HEK293 (cell line): ENCODE measurements around the gene NHLRC2.

ENCODE experiments used
- CTCF ChIA-PET: fragments of 350-600 bp; formaldehyde crosslinking; extraction: SDS; loops from one replicate; lab custom pipeline; 2021; ENCODE audit warnings: antibody characterized with exemption; lab: Yijun Ruan, JAX
- POLR2A ChIA-PET: fragments of 300-600 bp; formaldehyde crosslinking; extraction: SDS; loops from one replicate; lab custom pipeline; 2020; ENCODE audit warnings: antibody characterized with exemption, inconsistent platforms; lab: Yijun Ruan, JAX
- H3K27ac ChIP-seq: fragments of 200-500 bp; sonication (Bioruptor generic); 2 replicates; pipeline ENCODE4 v1.5.1; 2014; ENCODE audit warnings: low read depth, low read length, control low read depth, inconsistent platforms; ENCODE audit errors: extremely low read depth
- H3K36me3 ChIP-seq, 2 experiments: fragments of 200-500 bp in 1 of 2; sonication (Bioruptor generic) in 1 of 2; 1 replicate in 1 of 2; 2 replicates in 1 of 2; pipeline ENCODE4 v1.5.1; 2014 to 2017; ENCODE audit warnings: inconsistent platforms in 2 of 2, low read length in 2 of 2; ENCODE audit not compliant: control insufficient read depth in 2 of 2, insufficient read depth in 1 of 2
- H3K4me1 ChIP-seq: fragments of 200-500 bp; sonication (Bioruptor generic); 2 replicates; pipeline ENCODE4 v1.5.1; 2014; ENCODE audit warnings: mild to moderate bottlenecking, low read length, inconsistent platforms; ENCODE audit not compliant: control insufficient read depth, insufficient read depth
- H3K4me3 ChIP-seq: 2 replicates; pipeline ENCODE4 v1.5.1; 2011; ENCODE audit warnings: low read depth, mild to moderate bottlenecking, control low read depth, low read length, moderate library complexity
- H3K9me3 ChIP-seq: fragments of 200-500 bp; sonication (Bioruptor generic); 2 replicates; pipeline ENCODE4 v1.5.1; 2014; ENCODE audit warnings: low read depth, low read length, inconsistent platforms; ENCODE audit not compliant: control insufficient read depth, insufficient read depth
- HOXC10 ChIP-seq: sonication (generic); formaldehyde crosslinking; IDR thresholded peaks from 2 replicates; pipeline ENCODE4 v1.8.1; 2023; ENCODE audit warnings: mild to moderate bottlenecking, missing genetic modification reagents
- SETDB1 ChIP-seq: IDR thresholded peaks from one replicate; pipeline ENCODE4 v1.6.1; 2017; ENCODE audit warnings: mild to moderate bottlenecking, low read length, moderate library complexity, mixed read lengths; ENCODE audit not compliant: insufficient read length
- YY1 ChIP-seq: fragments of 450-650 bp; formaldehyde crosslinking; IDR thresholded peaks from 2 replicates; pipeline ENCODE4 v1.5.1; 2018; ENCODE audit warnings: missing biosample characterization, missing genetic modification characterization
- ZNF146 ChIP-seq: fragments of 450-650 bp; formaldehyde crosslinking; IDR thresholded peaks from 2 replicates; pipeline ENCODE4 v1.5.1; 2016; ENCODE audit warnings: missing biosample characterization, missing genetic modification characterization
- ZNF155 ChIP-seq: fragments of 450-650 bp; formaldehyde crosslinking; IDR thresholded peaks from 2 replicates; pipeline ENCODE4 v1.5.1; 2016; ENCODE audit warnings: missing biosample characterization, missing genetic modification characterization
- ZNF169 ChIP-seq: fragments of 450-650 bp; formaldehyde crosslinking; IDR thresholded peaks from 2 replicates; pipeline ENCODE4 v1.5.1; 2016; ENCODE audit warnings: missing biosample characterization, missing genetic modification characterization
- ZNF19 ChIP-seq: fragments of 450-650 bp; formaldehyde crosslinking; IDR thresholded peaks from 2 replicates; pipeline ENCODE4; 2016; ENCODE audit warnings: missing biosample characterization, missing genetic modification characterization, low read depth
- ZNF335 ChIP-seq: fragments of 450-650 bp; formaldehyde crosslinking; conservative IDR thresholded peaks from 2 replicates; pipeline ENCODE4 v1.5.1; 2016; ENCODE audit warnings: missing biosample characterization, missing genetic modification characterization
- ZNF544 ChIP-seq: fragments of 450-650 bp; formaldehyde crosslinking; IDR thresholded peaks from 2 replicates; pipeline ENCODE4 v1.5.0; 2017; ENCODE audit warnings: missing biosample characterization, missing genetic modification characterization
- ZNF561 ChIP-seq: fragments of 450-650 bp; IDR thresholded peaks from 2 replicates; pipeline ENCODE4 v1.5.1; 2018; ENCODE audit warnings: missing biosample characterization, missing genetic modification characterization, borderline replicate concordance
- ZNF629 ChIP-seq: fragments of 450-650 bp; formaldehyde crosslinking; IDR thresholded peaks from 2 replicates; pipeline ENCODE4 v1.5.1; 2017; ENCODE audit warnings: missing biosample characterization, missing genetic modification characterization
- ZNF660 ChIP-seq: fragments of 450-650 bp; IDR thresholded peaks from 2 replicates; pipeline ENCODE4 v1.5.1; 2018; ENCODE audit warnings: missing biosample characterization, mild to moderate bottlenecking, missing genetic modification characterization
- ZNF677 ChIP-seq: fragments of 450-650 bp; IDR thresholded peaks from 2 replicates; pipeline ENCODE4 v1.5.0; 2018; ENCODE audit warnings: missing biosample characterization, mild to moderate bottlenecking, missing genetic modification characterization, moderate library complexity
- ZNF701 ChIP-seq: fragments of 450-650 bp; formaldehyde crosslinking; IDR thresholded peaks from 2 replicates; pipeline ENCODE4 v1.5.1; 2016; ENCODE audit warnings: missing biosample characterization, missing genetic modification characterization
- ZNF837 ChIP-seq: fragments of 450-650 bp; formaldehyde crosslinking; IDR thresholded peaks from 2 replicates; pipeline ENCODE4 v1.5.1; 2016; ENCODE audit warnings: missing biosample characterization, missing genetic modification characterization
- TF ChIP-seq, protein P1 (sequence below): fragments of 450-650 bp; formaldehyde crosslinking; IDR thresholded peaks from 2 replicates; pipeline ENCODE4 v1.5.1; 2016; ENCODE audit warnings: missing biosample characterization, missing genetic modification characterization, low read depth
- TF ChIP-seq, protein P2 (sequence below): fragments of 450-650 bp; formaldehyde crosslinking; conservative IDR thresholded peaks from 2 replicates; pipeline ENCODE4 v1.5.1; 2016; ENCODE audit warnings: low read depth, missing biosample characterization, missing genetic modification characterization
- TF ChIP-seq, protein P3 (sequence below): sonication (generic); formaldehyde crosslinking; IDR thresholded peaks from 2 replicates; pipeline ENCODE4 v1.8.1; 2022; ENCODE audit warnings: mild to moderate bottlenecking, moderate library complexity, missing genetic modification reagents
- TF ChIP-seq, protein P4 (sequence below): fragments of 450-650 bp; formaldehyde crosslinking; IDR thresholded peaks from 2 replicates; pipeline ENCODE4 v1.5.1; 2016; ENCODE audit warnings: missing biosample characterization, missing genetic modification characterization, borderline replicate concordance

The NHLRC2 gene

DNA sequence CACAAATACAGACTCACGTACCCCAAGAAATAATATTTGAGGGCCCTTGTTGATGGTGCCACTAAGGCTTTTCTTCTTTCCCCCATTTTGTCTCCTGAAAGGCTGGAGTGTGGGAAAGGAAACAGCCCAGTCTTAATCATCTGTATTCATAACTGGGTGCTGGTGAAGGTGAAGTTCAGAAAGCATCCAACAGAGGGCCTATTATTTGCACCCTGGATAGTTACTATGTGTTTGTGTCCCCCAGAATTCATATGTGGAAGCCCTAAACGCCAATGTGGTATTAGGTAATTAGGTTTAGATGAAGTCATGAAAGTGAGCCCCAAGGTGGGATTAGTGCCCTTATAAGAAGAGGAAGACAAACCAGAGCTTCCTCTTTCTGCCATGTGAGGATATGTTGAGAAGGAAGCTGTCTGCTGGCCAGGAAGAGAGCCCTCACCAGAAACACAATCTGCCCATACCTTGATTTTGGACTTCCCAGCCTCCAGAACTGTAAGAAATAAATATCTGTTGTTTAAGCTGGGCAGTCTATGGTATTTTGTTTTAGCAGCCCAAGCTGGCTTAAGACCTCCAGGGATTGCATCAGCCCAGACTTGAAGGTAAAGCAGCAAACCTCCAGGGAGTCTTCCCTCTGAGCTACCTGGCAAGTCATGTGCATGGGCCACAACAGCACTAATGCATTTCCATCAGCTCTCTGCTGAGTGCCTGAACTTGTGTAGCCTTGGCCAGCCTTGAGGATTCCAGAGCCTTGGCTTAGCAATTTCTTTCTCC, 99.2 kb downstream of the NHLRC2 start:
- no peaks in the 10 kb centered on the region for H3K4me1 ChIP-seq
- no peaks in the 10 kb centered on the region for H3K9me3 ChIP-seq
- CTCF ChIA-PET, result interaction anchor here (0.6 to 1.4 kb wide), 10 partner anchors 11 to 186 kb away, joined by 3 to 5 read pairs (median 3); no protein-coding TSS in a partner anchor
- H3K36me3 ChIP-seq, result no peaks in the 10 kb centered on the region
- no peak overlapping the region for H3K4me3 ChIP-seq
- H3K27ac ChIP-seq, result no peak overlapping the region
- TF ChIP-seq, protein P1, sequence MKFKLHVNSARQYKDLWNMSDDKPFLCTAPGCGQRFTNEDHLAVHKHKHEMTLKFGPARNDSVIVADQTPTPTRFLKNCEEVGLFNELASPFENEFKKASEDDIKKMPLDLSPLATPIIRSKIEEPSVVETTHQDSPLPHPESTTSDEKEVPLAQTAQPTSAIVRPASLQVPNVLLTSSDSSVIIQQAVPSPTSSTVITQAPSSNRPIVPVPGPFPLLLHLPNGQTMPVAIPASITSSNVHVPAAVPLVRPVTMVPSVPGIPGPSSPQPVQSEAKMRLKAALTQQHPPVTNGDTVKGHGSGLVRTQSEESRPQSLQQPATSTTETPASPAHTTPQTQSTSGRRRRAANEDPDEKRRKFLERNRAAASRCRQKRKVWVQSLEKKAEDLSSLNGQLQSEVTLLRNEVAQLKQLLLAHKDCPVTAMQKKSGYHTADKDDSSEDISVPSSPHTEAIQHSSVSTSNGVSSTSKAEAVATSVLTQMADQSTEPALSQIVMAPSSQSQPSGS (tag by site-specific recombination), result 0 out of 2 replicates have a peak, but pooled peaks have one; percentile 23
- TF ChIP-seq SETDB1 (peak; percentile 73), ZNF701 (no peak), ZNF837 (tag by site-specific recombination) (no peak), ZNF335 (peak; percentile 43), ZNF660 (tag by site-specific recombination) (0 out of 2 replicates have a peak, but pooled peaks have one; percentile 18)
- TF ChIP-seq, protein P2, sequence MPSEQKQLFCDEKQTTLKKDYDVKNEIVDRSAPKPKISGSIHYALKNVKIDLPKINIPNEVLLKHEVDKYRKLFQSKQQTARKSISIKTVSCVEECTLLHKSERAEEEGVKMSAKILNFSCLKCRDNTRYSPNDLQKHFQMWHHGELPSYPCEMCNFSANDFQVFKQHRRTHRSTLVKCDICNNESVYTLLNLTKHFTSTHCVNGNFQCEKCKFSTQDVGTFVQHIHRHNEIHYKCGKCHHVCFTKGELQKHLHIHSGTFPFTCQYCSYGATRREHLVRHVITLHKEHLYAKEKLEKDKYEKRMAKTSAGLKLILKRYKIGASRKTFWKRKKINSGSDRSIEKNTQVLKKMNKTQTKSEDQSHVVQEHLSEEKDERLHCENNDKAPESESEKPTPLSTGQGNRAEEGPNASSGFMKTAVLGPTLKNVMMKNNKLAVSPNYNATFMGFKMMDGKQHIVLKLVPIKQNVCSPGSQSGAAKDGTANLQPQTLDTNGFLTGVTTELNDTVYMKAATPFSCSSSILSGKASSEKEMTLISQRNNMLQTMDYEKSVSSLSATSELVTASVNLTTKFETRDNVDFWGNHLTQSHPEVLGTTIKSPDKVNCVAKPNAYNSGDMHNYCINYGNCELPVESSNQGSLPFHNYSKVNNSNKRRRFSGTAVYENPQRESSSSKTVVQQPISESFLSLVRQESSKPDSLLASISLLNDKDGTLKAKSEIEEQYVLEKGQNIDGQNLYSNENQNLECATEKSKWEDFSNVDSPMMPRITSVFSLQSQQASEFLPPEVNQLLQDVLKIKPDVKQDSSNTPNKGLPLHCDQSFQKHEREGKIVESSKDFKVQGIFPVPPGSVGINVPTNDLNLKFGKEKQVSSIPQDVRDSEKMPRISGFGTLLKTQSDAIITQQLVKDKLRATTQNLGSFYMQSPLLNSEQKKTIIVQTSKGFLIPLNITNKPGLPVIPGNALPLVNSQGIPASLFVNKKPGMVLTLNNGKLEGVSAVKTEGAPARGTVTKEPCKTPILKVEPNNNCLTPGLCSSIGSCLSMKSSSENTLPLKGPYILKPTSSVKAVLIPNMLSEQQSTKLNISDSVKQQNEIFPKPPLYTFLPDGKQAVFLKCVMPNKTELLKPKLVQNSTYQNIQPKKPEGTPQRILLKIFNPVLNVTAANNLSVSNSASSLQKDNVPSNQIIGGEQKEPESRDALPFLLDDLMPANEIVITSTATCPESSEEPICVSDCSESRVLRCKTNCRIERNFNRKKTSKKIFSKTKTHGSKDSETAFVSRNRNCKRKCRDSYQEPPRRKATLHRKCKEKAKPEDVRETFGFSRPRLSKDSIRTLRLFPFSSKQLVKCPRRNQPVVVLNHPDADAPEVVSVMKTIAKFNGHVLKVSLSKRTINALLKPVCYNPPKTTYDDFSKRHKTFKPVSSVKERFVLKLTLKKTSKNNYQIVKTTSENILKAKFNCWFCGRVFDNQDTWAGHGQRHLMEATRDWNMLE, result peak; percentile 56; the same call in 1 of the 2 replicates
- POLR2A ChIA-PET, result interaction anchor here (0.9 kb wide), 1 partner anchor 90 kb away, joined by 5 read pairs; no protein-coding TSS in a partner anchor

DNA sequence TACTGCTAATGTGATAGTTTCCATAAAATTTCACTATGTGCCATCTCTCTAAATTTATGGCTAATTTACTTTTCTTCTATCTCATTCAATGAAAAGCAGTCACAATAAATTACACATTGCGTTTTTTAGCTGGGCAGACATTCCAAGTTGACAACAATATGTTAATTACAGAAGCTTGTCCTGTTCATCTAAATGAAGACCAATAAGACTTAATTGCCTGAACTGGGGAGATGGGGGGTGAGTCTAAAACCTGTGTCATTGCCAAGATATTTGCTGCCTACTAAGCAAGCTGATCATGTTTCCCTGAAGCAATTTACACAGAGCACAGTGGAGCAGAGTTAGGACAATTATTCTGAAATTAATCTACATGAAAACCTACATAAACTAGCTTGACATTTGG, 99.9 kb downstream of the NHLRC2 start:
- POLR2A ChIA-PET, result interaction anchor here (0.9 kb wide), 1 partner anchor 89 kb away, joined by 5 read pairs; no protein-coding TSS in a partner anchor
- H3K36me3 ChIP-seq, result no peaks in the 10 kb centered on the region
- TF ChIP-seq ZNF146 (tag by site-specific recombination) (no peak), ZNF677 (0 out of 2 replicates have a peak, but pooled peaks have one; percentile 13), ZNF155 (tag by site-specific recombination) (no peak), YY1 (tag by site-specific recombination) (no peak), ZNF19 (tag by site-specific recombination) (no peak), ZNF629 (no peak), ZNF561 (no peak), ZNF544 (tag by site-specific recombination) (no peak)
- no peaks in the 10 kb centered on the region for H3K9me3 ChIP-seq
- no peak overlapping the region for H3K27ac ChIP-seq
- CTCF ChIA-PET, result interaction anchor here (0.5 to 1.4 kb wide), 12 partner anchors 11 to 355 kb away, joined by 3 to 5 read pairs (median 3); no protein-coding TSS in a partner anchor
- no peaks in the 10 kb centered on the region for H3K4me1 ChIP-seq
- no peak overlapping the region for H3K4me3 ChIP-seq

DNA sequence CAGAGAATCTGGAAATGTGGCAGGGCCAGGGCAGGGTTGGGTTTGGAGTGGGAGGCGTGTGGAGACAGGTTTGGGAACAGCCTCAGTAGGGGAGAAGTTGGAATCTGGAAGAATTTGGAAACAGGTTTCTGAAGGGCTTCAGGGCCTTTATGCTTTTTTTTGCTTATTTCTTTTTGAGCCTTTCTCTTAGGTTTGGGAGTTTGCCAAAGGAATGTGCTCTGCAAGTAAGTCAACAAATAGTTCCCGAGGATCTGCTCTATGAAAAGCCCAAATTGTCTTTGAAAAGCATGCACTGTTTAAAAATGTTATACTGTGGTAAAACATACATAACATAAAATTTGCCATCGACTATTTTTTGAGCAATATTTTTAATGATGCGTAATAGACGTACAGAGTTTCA, 102.6 kb downstream of the NHLRC2 start:
- Histone ChIP-seq H3K36me3 (no peaks in the 10 kb centered on the region), H3K27ac (no peak overlapping the region), H3K9me3 (no peaks in the 10 kb centered on the region), H3K4me3 (no peak overlapping the region), H3K4me1 (no peaks in the 10 kb centered on the region)
- ChIA-PET CTCF (no interaction called here), POLR2A (no interaction called here)
- TF ChIP-seq, protein P3, sequence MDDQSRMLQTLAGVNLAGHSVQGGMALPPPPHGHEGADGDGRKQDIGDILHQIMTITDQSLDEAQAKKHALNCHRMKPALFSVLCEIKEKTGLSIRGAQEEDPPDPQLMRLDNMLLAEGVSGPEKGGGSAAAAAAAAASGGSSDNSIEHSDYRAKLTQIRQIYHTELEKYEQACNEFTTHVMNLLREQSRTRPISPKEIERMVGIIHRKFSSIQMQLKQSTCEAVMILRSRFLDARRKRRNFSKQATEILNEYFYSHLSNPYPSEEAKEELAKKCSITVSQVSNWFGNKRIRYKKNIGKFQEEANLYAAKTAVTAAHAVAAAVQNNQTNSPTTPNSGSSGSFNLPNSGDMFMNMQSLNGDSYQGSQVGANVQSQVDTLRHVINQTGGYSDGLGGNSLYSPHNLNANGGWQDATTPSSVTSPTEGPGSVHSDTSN (CRISPR knock-in tag), result no peak
- no peak for TF ChIP-seq ZNF169 (tag by site-specific recombination)
- TF ChIP-seq, protein P4, sequence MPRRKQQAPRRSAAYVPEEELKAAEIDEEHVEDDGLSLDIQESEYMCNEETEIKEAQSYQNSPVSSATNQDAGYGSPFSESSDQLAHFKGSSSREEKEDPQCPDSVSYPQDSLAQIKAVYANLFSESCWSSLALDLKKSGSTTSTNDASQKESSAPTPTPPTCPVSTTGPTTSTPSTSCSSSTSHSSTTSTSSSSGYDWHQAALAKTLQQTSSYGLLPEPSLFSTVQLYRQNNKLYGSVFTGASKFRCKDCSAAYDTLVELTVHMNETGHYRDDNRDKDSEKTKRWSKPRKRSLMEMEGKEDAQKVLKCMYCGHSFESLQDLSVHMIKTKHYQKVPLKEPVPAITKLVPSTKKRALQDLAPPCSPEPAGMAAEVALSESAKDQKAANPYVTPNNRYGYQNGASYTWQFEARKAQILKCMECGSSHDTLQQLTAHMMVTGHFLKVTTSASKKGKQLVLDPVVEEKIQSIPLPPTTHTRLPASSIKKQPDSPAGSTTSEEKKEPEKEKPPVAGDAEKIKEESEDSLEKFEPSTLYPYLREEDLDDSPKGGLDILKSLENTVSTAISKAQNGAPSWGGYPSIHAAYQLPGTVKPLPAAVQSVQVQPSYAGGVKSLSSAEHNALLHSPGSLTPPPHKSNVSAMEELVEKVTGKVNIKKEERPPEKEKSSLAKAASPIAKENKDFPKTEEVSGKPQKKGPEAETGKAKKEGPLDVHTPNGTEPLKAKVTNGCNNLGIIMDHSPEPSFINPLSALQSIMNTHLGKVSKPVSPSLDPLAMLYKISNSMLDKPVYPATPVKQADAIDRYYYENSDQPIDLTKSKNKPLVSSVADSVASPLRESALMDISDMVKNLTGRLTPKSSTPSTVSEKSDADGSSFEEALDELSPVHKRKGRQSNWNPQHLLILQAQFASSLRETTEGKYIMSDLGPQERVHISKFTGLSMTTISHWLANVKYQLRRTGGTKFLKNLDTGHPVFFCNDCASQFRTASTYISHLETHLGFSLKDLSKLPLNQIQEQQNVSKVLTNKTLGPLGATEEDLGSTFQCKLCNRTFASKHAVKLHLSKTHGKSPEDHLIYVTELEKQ, result no peak
- TF ChIP-seq HOXC10 (CRISPR knock-in tag), result no peak
